ENCODE measurements around the gene RNF220.
A peak's percentile ranks its signal among the peaks of the same experiment; 100 is the strongest.
"Not testable (repeated sequence)": the region's sequence is repeated elsewhere in the genome, so short reads cannot be mapped to it uniquely, and the experiment has no call there.

Gene RNF220

GRCh38 chr1:44553127-44553758 is 148.2 kb downstream of the RNF220 start:
- peak; percentile 3 for DNase-seq (ENCODE audit: low read depth)
- no peak overlapping the region for H3K4me3 ChIP-seq (ENCODE audit: low read length)
- TF ChIP-seq, protein P1, sequence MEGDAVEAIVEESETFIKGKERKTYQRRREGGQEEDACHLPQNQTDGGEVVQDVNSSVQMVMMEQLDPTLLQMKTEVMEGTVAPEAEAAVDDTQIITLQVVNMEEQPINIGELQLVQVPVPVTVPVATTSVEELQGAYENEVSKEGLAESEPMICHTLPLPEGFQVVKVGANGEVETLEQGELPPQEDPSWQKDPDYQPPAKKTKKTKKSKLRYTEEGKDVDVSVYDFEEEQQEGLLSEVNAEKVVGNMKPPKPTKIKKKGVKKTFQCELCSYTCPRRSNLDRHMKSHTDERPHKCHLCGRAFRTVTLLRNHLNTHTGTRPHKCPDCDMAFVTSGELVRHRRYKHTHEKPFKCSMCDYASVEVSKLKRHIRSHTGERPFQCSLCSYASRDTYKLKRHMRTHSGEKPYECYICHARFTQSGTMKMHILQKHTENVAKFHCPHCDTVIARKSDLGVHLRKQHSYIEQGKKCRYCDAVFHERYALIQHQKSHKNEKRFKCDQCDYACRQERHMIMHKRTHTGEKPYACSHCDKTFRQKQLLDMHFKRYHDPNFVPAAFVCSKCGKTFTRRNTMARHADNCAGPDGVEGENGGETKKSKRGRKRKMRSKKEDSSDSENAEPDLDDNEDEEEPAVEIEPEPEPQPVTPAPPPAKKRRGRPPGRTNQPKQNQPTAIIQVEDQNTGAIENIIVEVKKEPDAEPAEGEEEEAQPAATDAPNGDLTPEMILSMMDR (conservative IDR thresholded peaks at IDR 0.05; ENCODE audit: low read length): no peak

DNA sequence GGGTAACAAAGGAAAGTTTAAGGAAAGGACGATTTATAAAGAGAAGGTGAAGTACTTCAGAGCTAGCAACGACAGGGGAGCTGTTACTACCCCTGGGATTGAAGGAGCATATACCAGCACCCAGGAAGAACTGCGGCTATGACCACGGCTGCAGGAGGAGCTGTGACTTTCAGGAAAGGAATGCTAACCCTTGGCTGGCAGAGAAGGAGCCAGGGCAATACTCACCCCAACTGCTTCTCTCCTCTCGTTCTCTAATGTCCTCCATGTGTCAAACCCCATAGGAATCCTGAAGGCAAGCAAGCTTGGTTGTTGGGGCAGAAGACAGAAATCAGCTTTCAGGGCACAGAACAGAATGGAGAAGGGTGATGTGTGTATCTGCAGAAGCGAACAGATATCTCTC is 148.7 kb downstream of the RNF220 start:
- peak; percentile 72 for DNase-seq (ENCODE audit: low read depth)
- H3K4me3 ChIP-seq (ENCODE audit: low read length): no peak overlapping the region
- TF ChIP-seq, protein P1 (conservative IDR thresholded peaks at IDR 0.05; ENCODE audit: low read length): no peak

GRCh38 chr1:44554706-44555105 is 149.7 kb downstream of the RNF220 start:
- no peak overlapping the region for H3K4me3 ChIP-seq (ENCODE audit: low read length)
- DNase-seq (ENCODE audit: low read depth): peak; percentile 3
- TF ChIP-seq, protein P1 (conservative IDR thresholded peaks at IDR 0.05; ENCODE audit: low read length): no peak

- H3K4me3 ChIP-seq (ENCODE audit: low read length): no peak overlapping the region
- TF ChIP-seq, protein P1 (conservative IDR thresholded peaks at IDR 0.05; ENCODE audit: low read length): no peak
- DNase-seq (ENCODE audit: low read depth): no peak
Measured at GRCh38 chr1:44557778-44558177, 152.7 kb downstream of the RNF220 start.

- H3K4me3 ChIP-seq (ENCODE audit: low read length): no peak overlapping the region
- TF ChIP-seq, protein P1 (conservative IDR thresholded peaks at IDR 0.05; ENCODE audit: low read length): no peak
- no peak for DNase-seq (ENCODE audit: low read depth)
Measured at GRCh38 chr1:44558883-44559282, 153.8 kb downstream of the RNF220 start.

GRCh38 chr1:44559330-44559729 is 154.3 kb downstream of the RNF220 start:
- no peak overlapping the region for H3K4me3 ChIP-seq (ENCODE audit: low read length)
- peak; percentile 8 for DNase-seq (ENCODE audit: low read depth)
- TF ChIP-seq, protein P1 (conservative IDR thresholded peaks at IDR 0.05; ENCODE audit: low read length): no peak

DNA sequence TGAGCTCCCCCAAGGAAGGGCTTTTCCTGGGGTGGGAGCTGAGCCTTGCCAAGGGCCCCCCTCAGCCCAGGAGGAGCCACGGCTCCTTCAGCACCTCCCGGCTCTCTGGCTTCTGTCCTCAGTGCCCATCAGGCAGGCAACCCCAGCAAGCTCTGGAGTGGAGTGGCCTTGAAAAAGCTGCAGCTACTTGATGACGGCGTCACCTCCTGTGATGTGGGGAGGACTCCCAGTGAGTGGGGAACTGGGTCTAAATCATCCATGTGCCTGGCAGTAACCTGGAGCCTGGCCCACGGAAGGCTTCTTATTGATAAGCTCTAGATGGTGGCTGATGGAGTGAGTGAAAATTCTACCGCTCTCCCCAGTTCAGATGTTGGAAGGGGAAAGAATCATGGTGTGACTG is 154.9 kb downstream of the RNF220 start:
- TF ChIP-seq, protein P1 (conservative IDR thresholded peaks at IDR 0.05; ENCODE audit: low read length): no peak
- DNase-seq (ENCODE audit: low read depth): no peak
- H3K4me3 ChIP-seq (ENCODE audit: low read length): no peak overlapping the region

DNA sequence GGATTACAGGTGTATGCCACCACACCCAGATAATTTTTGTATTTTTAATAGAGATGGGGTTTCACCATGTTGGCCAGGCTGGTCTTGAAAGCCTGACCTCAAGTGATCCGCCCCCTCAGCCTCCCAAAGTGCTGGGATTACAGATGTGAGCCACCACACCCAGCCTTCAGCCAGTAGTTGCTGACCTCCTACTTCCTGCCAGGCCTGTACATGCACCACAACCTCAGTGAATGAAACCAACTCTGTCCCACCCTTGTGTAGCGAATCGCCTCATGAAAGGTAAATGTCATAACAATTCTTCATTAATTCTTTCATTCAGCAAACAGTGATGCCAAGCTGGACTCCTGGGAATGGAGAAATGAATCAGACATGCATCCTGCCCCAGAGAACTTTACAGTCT is 155.6 kb downstream of the RNF220 start:
- H3K4me3 ChIP-seq (ENCODE audit: low read length); DNase-seq (ENCODE audit: low read depth): not testable (repeated sequence)
